OCI-LY7 (cell line): Measurements from ENCODE around the gene ORC6. TPM values are rescaled to one million over a fixed set of nuclear protein-coding genes. Genes with fewer than 3 reads are reported as not detected.
"Not testable (repeated sequence)": the region's sequence is repeated elsewhere in the genome, so short reads cannot be mapped to it uniquely, and the experiment has no call there.

Source experiments
- BruUV-seq: library from RNA; stranded (reverse); fragments of 400-500 nt; replicated peaks from 2 replicates; lab custom pipeline; 2021; lab: Mats Ljungman, UMichigan
- CTCF ChIA-PET: fragments of 300-600 bp; sonication (Branson Sonifier 250); formaldehyde crosslinking; loops from one replicate; lab custom pipeline; 2022; ENCODE audit warnings: antibody characterized with exemption; ENCODE audit not compliant: unreplicated experiment; lab: Charles Lee
- POLR2A ChIA-PET: fragments of 300-600 bp; sonication (Branson Sonifier 250); formaldehyde crosslinking; loops from one replicate; lab custom pipeline; 2022; ENCODE audit warnings: antibody characterized with exemption; lab: Charles Lee
- DNase-seq: peaks from one replicate; pipeline ENCODE4 v3.0.0-alpha.2; 2015; ENCODE audit warnings: low spot score
- H2AFZ ChIP-seq: fragments of 200-600 bp; sonication (generic), shearing (Covaris generic); 2 replicates; pipeline ENCODE4 v1.6.1; 2014; ENCODE audit warnings: mild to moderate bottlenecking, antibody characterized with exemption, low read length, moderate library complexity
- H3K27ac ChIP-seq: fragments of 200-600 bp; sonication (generic); 2 replicates; pipeline ENCODE4 v1.5.1; 2014; ENCODE audit warnings: mixed run types, low read depth, mild to moderate bottlenecking, moderate library complexity, low read length, inconsistent platforms; ENCODE audit not compliant: poor library complexity, severe bottlenecking
- H3K36me3 ChIP-seq: fragments of 200-600 bp; sonication (generic); 2 replicates; pipeline ENCODE4 v1.6.1; 2014; ENCODE audit warnings: mild to moderate bottlenecking, antibody characterized with exemption, low read length, moderate library complexity, mixed read lengths; ENCODE audit not compliant: insufficient read depth
- H3K4me1 ChIP-seq: fragments of 200-600 bp; sonication (generic); 2 replicates; pipeline ENCODE4 v1.5.1; 2014; ENCODE audit warnings: mild to moderate bottlenecking, low read length; ENCODE audit not compliant: insufficient read depth, poor library complexity, severe bottlenecking
- H3K4me2 ChIP-seq: fragments of 200-600 bp; sonication (generic); 2 replicates; pipeline ENCODE4 v1.6.1; 2014; ENCODE audit warnings: mild to moderate bottlenecking, low read length
- H3K4me3 ChIP-seq: fragments of 200-600 bp; sonication (generic); 2 replicates; pipeline ENCODE4 v1.5.1; 2014; ENCODE audit warnings: mild to moderate bottlenecking, low read depth, low read length; ENCODE audit not compliant: poor library complexity, severe bottlenecking
- H3K79me2 ChIP-seq: fragments of 200-600 bp; sonication (generic); 2 replicates; pipeline ENCODE4 v1.6.1; 2016; ENCODE audit warnings: low read depth, mild to moderate bottlenecking, low read length, moderate library complexity, mixed read lengths; ENCODE audit not compliant: insufficient read depth
- H3K9me2 ChIP-seq: fragments of 200-600 bp; sonication (generic); 2 replicates; pipeline ENCODE4 v1.6.1; 2016; ENCODE audit warnings: mild to moderate bottlenecking, low read length, mixed read lengths; ENCODE audit not compliant: insufficient read depth
- H3K9me3 ChIP-seq: fragments of 200-600 bp; sonication (generic); 2 replicates; pipeline ENCODE4 v1.6.1; 2014; ENCODE audit warnings: mild to moderate bottlenecking, mixed run types, low read length, mixed read lengths
- H4K20me1 ChIP-seq: fragments of 200-600 bp; sonication (generic); 2 replicates; pipeline ENCODE4 v1.6.1; 2014; ENCODE audit warnings: mild to moderate bottlenecking, antibody characterized with exemption, low read length, moderate library complexity, mixed read lengths; ENCODE audit not compliant: insufficient read depth
- CTCF ChIP-seq: fragments of 200-600 bp; sonication (generic); conservative IDR thresholded peaks from 2 replicates; pipeline ENCODE4 v1.5.1; 2014; ENCODE audit warnings: mild to moderate bottlenecking, antibody characterized with exemption, low read length, moderate library complexity, mixed read lengths
- EZH2phosphoT487 ChIP-seq: fragments of 200-600 bp; sonication (generic); IDR thresholded peaks from 2 replicates; pipeline ENCODE4 v1.6.1; 2018; ENCODE audit warnings: low read depth, borderline replicate concordance, mild to moderate bottlenecking, mixed run types, antibody characterized with exemption, low read length, moderate library complexity, mixed read lengths
- intact Hi-C: fragments of 100-400 bp; cut with micrococcal nuclease; formaldehyde crosslinking; loops from one replicate; pipeline ENCODE4 v1.10.0; 2022; ENCODE audit not compliant: unreplicated experiment
- total RNA-seq, 2 experiments: library from RNA; depleted of rRNA in 1 of 2; stranded (reverse); fragments of >200 nt in 1 of 2; shearing (Covaris generic) in 1 of 2; gene quantifications; 2 replicates each; pipeline ENCODE4 v1.2.3, GENCODE V29; 2014 to 2022

Gene ORC6
- total RNA-seq, 2 experiments from 2014 or later: 67.4 to 100 TPM

GRCh38 chr16:46658925-46659324, 30.5 kb upstream of the ORC6 start:
- H3K4me1 ChIP-seq: peaks cover 13% of the 10 kb centered on the region
- peaks cover 65% of the 10 kb centered on the region for H3K36me3 ChIP-seq
- H3K4me2 ChIP-seq: 0 out of 2 replicates have a peak overlapping the region, but pooled peaks have one; percentile 11
- peak; percentile 56 for DNase-seq
- BruUV-seq: no TSS peak
- H3K9me2 ChIP-seq: no peaks in the 10 kb centered on the region
- no peak overlapping the region for H2AFZ ChIP-seq
- H3K79me2 ChIP-seq: no peaks in the 10 kb centered on the region
- intact Hi-C loops: no loop called here
- H3K9me3 ChIP-seq: no peaks in the 10 kb centered on the region
- no peak overlapping the region for H3K27ac ChIP-seq
- POLR2A ChIA-PET: no interaction called here
- H4K20me1 ChIP-seq: no peaks in the 10 kb centered on the region
- TF ChIP-seq CTCF: no peak
- no peak for TF ChIP-seq EZH2phosphoT487
- no peak overlapping the region for H3K4me3 ChIP-seq
- CTCF ChIA-PET: no interaction called here

GRCh38 chr16:46662123-46662522, 27.3 kb upstream of the ORC6 start:
- H4K20me1 ChIP-seq: no peaks in the 10 kb centered on the region
- ChIA-PET CTCF (no interaction called here), POLR2A (interaction anchor here (0.7 to 2.2 kb wide), 2 partner anchors 16 to 23 kb away, joined by 3 to 7 read pairs; no protein-coding TSS in a partner anchor)
- intact Hi-C loops: no loop called here
- peaks cover 93% of the 10 kb centered on the region for H3K36me3 ChIP-seq
- no peak overlapping the region for H3K27ac ChIP-seq
- no peak overlapping the region for H3K4me2 ChIP-seq
- H3K79me2 ChIP-seq: no peaks in the 10 kb centered on the region
- peaks cover 13% of the 10 kb centered on the region for H3K4me1 ChIP-seq
- TF ChIP-seq EZH2phosphoT487 (no peak), CTCF (no peak)
- no peak overlapping the region for H2AFZ ChIP-seq
- H3K9me3 ChIP-seq: no peaks in the 10 kb centered on the region
- no peaks in the 10 kb centered on the region for H3K9me2 ChIP-seq
- no TSS peak for BruUV-seq
- DNase-seq: no peak
- no peak overlapping the region for H3K4me3 ChIP-seq

GRCh38 chr16:46673320-46674013, 16.0 kb upstream of the ORC6 start:
- intact Hi-C loops: loop anchor here (1.0 to 5.0 kb wide), 4 partner anchors 15 to 254 kb away; no protein-coding TSS in a partner anchor
- no TSS peak for BruUV-seq
- peak; percentile 99 for TF ChIP-seq CTCF
- no peak for TF ChIP-seq EZH2phosphoT487
- peak; percentile 78 for DNase-seq
- no peak overlapping the region for H3K27ac ChIP-seq
- POLR2A ChIA-PET: interaction anchor here (0.6 to 3.1 kb wide), 6 partner anchors 11 to 173 kb away, joined by 3 to 15 read pairs (median 4); no protein-coding TSS in a partner anchor
- peaks cover 90% of the 10 kb centered on the region for H3K36me3 ChIP-seq
- no peaks in the 10 kb centered on the region for H3K9me2 ChIP-seq
- H3K4me1 ChIP-seq: no peaks in the 10 kb centered on the region
- no peak overlapping the region for H3K4me3 ChIP-seq
- H4K20me1 ChIP-seq: no peaks in the 10 kb centered on the region
- CTCF ChIA-PET: interaction anchor here (0.5 to 1.1 kb wide), 4 partner anchors 116 to 243 kb away, joined by 3 to 4 read pairs (median 3); no protein-coding TSS in a partner anchor
- H3K79me2 ChIP-seq: no peaks in the 10 kb centered on the region
- H2AFZ ChIP-seq: no peak overlapping the region
- H3K4me2 ChIP-seq: no peak overlapping the region
- H3K9me3 ChIP-seq: no peaks in the 10 kb centered on the region

- H3K4me3 ChIP-seq, CTCF ChIA-PET, intact Hi-C loops, H2AFZ ChIP-seq, DNase-seq, H3K9me2 ChIP-seq, H3K4me2 ChIP-seq, H3K9me3 ChIP-seq, H3K4me1 ChIP-seq, H3K27ac ChIP-seq, H4K20me1 ChIP-seq: not testable (repeated sequence)
- POLR2A ChIA-PET: interaction anchor here (0.6 to 2.5 kb wide), 9 partner anchors 10 to 826 kb away, joined by 3 to 7 read pairs (median 4); partner anchors contain the start of gene ORC6
- Histone ChIP-seq H3K36me3 (peaks cover 92% of the 10 kb centered on the region), H3K79me2 (peaks cover 13% of the 10 kb centered on the region; the same call in 1 of the 2 replicates)
- TSS peak; percentile 26 for BruUV-seq
Measured at GRCh38 chr16:46677943-46678342, 11.5 kb upstream of the ORC6 start.
